ENCODE data around the gene SMIM12.

SMIM12 gene

GRCh38 chr1:34871443-34872132 is 12.0 kb upstream of the SMIM12 start:
- no peak for DNase-seq

GRCh38 chr1:34870395-34870794 is 10.8 kb upstream of the SMIM12 start:
- DNase-seq, result no peak

GRCh38 chr1:34869760-34870159 is 10.2 kb upstream of the SMIM12 start:
- no peak for DNase-seq

- no peak for DNase-seq
These were observed 8.9 kb upstream of the SMIM12 start for GRCh38 chr1:34868230-34869049.

GRCh38 chr1:34867415-34867814 is 7.9 kb upstream of the SMIM12 start:
- DNase-seq, result no peak

- DNase-seq, result no peak
These were observed 7.2 kb upstream of the SMIM12 start for GRCh38 chr1:34866762-34867109.

GRCh38 chr1:34865981-34866761 is 6.6 kb upstream of the SMIM12 start:
- DNase-seq, result peak; percentile 92

GRCh38 chr1:34865573-34865972 is 6.0 kb upstream of the SMIM12 start:
- no peak for DNase-seq

- DNase-seq, result no peak
These were observed 5.2 kb upstream of the SMIM12 start for GRCh38 chr1:34864759-34865158.

- DNase-seq, result peak; percentile 18
These were observed 4.0 kb upstream of the SMIM12 start for GRCh38 chr1:34863501-34863900.

GRCh38 chr1:34858901-34859445 is 576 bp downstream of the SMIM12 start:
- DNase-seq, result peak; percentile 34

GRCh38 chr1:34856697-34857096 is 2.9 kb downstream of the SMIM12 start:
- DNase-seq, result no peak

- peak; percentile 95 for DNase-seq
These were observed 6.8 kb downstream of the SMIM12 start for GRCh38 chr1:34852677-34853217.

GRCh38 chr1:34851431-34852105 is 8.0 kb downstream of the SMIM12 start:
- no peak for DNase-seq

- no peak for DNase-seq
These were observed 9.2 kb downstream of the SMIM12 start for GRCh38 chr1:34850382-34850781.

GRCh38 chr1:34847094-34847493 is 12.5 kb downstream of the SMIM12 start:
- DNase-seq, result no peak

- no peak for DNase-seq
These were observed 13.3 kb downstream of the SMIM12 start for GRCh38 chr1:34846265-34846664.

- no peak for DNase-seq
These were observed 14.2 kb downstream of the SMIM12 start for GRCh38 chr1:34845131-34845901.

GRCh38 chr1:34844252-34844634 is 15.3 kb downstream of the SMIM12 start:
- DNase-seq, result no peak

- no peak for DNase-seq
These were observed 15.9 kb downstream of the SMIM12 start for GRCh38 chr1:34843392-34844251.

- DNase-seq, result no peak
These were observed 16.6 kb downstream of the SMIM12 start for GRCh38 chr1:34842952-34843371.
